H1 (cell line): ENCODE data around the gene SIGLEC10. TPM values are rescaled to one million over a fixed set of nuclear protein-coding genes. Genes with fewer than 3 reads are reported as not detected.

Experiments used
- CTCF ChIA-PET: fragments of 300-600 bp; sonication (Branson Sonifier 250); formaldehyde crosslinking; loops from one replicate; lab custom pipeline; 2021; ENCODE audit not compliant: partially characterized antibody; lab: Charles Lee
- POLR2A ChIA-PET: fragments of 300-600 bp; sonication (Branson Sonifier 250); formaldehyde crosslinking; loops from one replicate; lab custom pipeline; 2021; ENCODE audit warnings: inconsistent platforms; ENCODE audit not compliant: partially characterized antibody; lab: Charles Lee
- DNase-seq, 2 experiments: peaks; one replicate each; pipeline versions ENCODE4 v3.0.0 to v3.0.0-alpha.2; 2010 to 2022; ENCODE audit warnings: low spot score in 2 of 2, low read depth in 1 of 2, mixed read lengths in 1 of 2
- FAIRE-seq: peaks from 2 replicates; lab custom pipeline; 2011; peaks lifted over from hg19 to GRCh38; lab: Jason Lieb, UNC
- H2AFZ ChIP-seq: 2 replicates; pipeline ENCODE4 v1.8.1; 2012; ENCODE audit warnings: low read length, inconsistent platforms
- H2AK5ac ChIP-seq: 2 replicates; pipeline ENCODE4 v1.6.1; 2013; ENCODE audit warnings: low read depth, low read length
- H2BK120ac ChIP-seq: replicated peaks from 2 replicates; pipeline ENCODE3; 2013; ENCODE audit warnings: low read depth, low read length, inconsistent platforms
- H2BK12ac ChIP-seq: 2 replicates; pipeline ENCODE4 v1.6.1; 2013; ENCODE audit warnings: low read depth, low read length
- H2BK15ac ChIP-seq: 2 replicates; pipeline ENCODE4 v1.6.1; 2013; ENCODE audit warnings: low read length
- H2BK20ac ChIP-seq: 2 replicates; pipeline ENCODE4 v1.6.1; 2013; ENCODE audit warnings: low read length
- H2BK5ac ChIP-seq: 2 replicates; pipeline ENCODE4 v1.6.1; 2013; ENCODE audit warnings: low read depth, low read length
- H3K14ac ChIP-seq: 2 replicates; pipeline ENCODE4 v1.6.1; 2013; ENCODE audit warnings: inconsistent platforms; ENCODE audit not compliant: insufficient read length
- H3K18ac ChIP-seq: 2 replicates; pipeline ENCODE4 v1.6.1; 2013; ENCODE audit warnings: low read length; ENCODE audit errors: extremely low read depth
- H3K23ac ChIP-seq: 2 replicates; pipeline ENCODE4 v1.6.1; 2013; ENCODE audit warnings: inconsistent platforms; ENCODE audit not compliant: insufficient read length
- H3K23me2 ChIP-seq: 2 replicates; pipeline ENCODE4 v1.6.1; 2013; ENCODE audit warnings: low read depth, low read length
- H3K27ac ChIP-seq: 2 replicates; pipeline ENCODE4 v1.6.1; 2011; ENCODE audit warnings: low read depth, low read length, inconsistent platforms
- H3K27me3 ChIP-seq, 4 experiments: replicated peaks in 1 of 4; 1 replicate in 1 of 4; 2 replicates in 3 of 4; pipeline versions ENCODE4 v1.6.1 to v1.8.1; 2011 to 2013; ENCODE audit warnings: low read length in 3 of 4, mild to moderate bottlenecking in 3 of 4, inconsistent platforms in 2 of 4, mixed read lengths in 2 of 4, moderate library complexity in 1 of 4; ENCODE audit not compliant: control insufficient read depth in 3 of 4, insufficient read depth in 3 of 4; ENCODE audit errors: extremely low read depth in 1 of 4
- H3K36me3 ChIP-seq, 4 experiments: 2 replicates each; pipeline versions ENCODE4 v1.6.1 to v1.8.1; 2011 to 2013; ENCODE audit warnings: mild to moderate bottlenecking in 4 of 4, low read length in 3 of 4, moderate library complexity in 2 of 4, control low read depth in 1 of 4, inconsistent platforms in 1 of 4; ENCODE audit not compliant: insufficient read depth in 4 of 4, control insufficient read depth in 2 of 4
- H3K4ac ChIP-seq: replicated peaks from 2 replicates; pipeline ENCODE3; 2013; ENCODE audit warnings: low read length, low read depth, mixed read lengths, inconsistent platforms; ENCODE audit not compliant: insufficient read length
- H3K4me1 ChIP-seq, 4 experiments: replicated peaks in 1 of 4; 1 replicate in 1 of 4; 2 replicates in 3 of 4; pipeline versions ENCODE4 v1.6.1 to v1.8.1; 2011 to 2013; ENCODE audit warnings: low read length in 3 of 4, inconsistent platforms in 2 of 4, mixed read lengths in 1 of 4; ENCODE audit not compliant: insufficient read depth in 4 of 4, control insufficient read depth in 3 of 4
- H3K4me2 ChIP-seq, 2 experiments: 2 replicates each; pipeline versions ENCODE4 v1.6.1 to v1.8.1; 2011 to 2013; ENCODE audit warnings: low read depth in 2 of 2, low read length in 2 of 2, control low read depth in 1 of 2, inconsistent platforms in 1 of 2, mild to moderate bottlenecking in 1 of 2; ENCODE audit not compliant: insufficient read depth in 1 of 2
- H3K4me3 ChIP-seq, 4 experiments: fragments of 200-600, 300-600 bp in 1 of 4; sonication (generic), shearing (Covaris generic), sonication (Bioruptor Twin) in 1 of 4; 2 replicates each; pipeline versions ENCODE4 v1.5.1 to v1.8.1; 2011 to 2016; ENCODE audit warnings: low read length in 4 of 4, low read depth in 3 of 4, control low read depth in 2 of 4, inconsistent platforms in 2 of 4, mild to moderate bottlenecking in 2 of 4, mixed read lengths in 1 of 4, moderate library complexity in 1 of 4; ENCODE audit not compliant: insufficient read depth in 2 of 4; ENCODE audit errors: extremely low read depth in 1 of 4
- H3K56ac ChIP-seq: replicated peaks from 2 replicates; pipeline ENCODE3; 2013; ENCODE audit warnings: low read depth, mild to moderate bottlenecking, mixed read lengths, low read length, inconsistent platforms; ENCODE audit not compliant: insufficient read length
- H3K79me1 ChIP-seq: 2 replicates; pipeline ENCODE4 v1.6.1; 2013; ENCODE audit warnings: low read depth, low read length, control low read depth
- H3K79me2 ChIP-seq, 2 experiments: 2 replicates each; pipeline versions ENCODE4 v1.6.1 to v1.8.1; 2012 to 2013; ENCODE audit warnings: low read length in 2 of 2, mild to moderate bottlenecking in 2 of 2, inconsistent platforms in 1 of 2; ENCODE audit not compliant: insufficient read depth in 2 of 2, control insufficient read depth in 1 of 2
- H3K9ac ChIP-seq, 4 experiments: replicated peaks in 1 of 4; 1 replicate in 1 of 4; 2 replicates in 3 of 4; pipeline versions ENCODE4 v1.6.1 to v1.8.1; 2011 to 2013; ENCODE audit warnings: low read depth in 3 of 4, low read length in 3 of 4, control low read depth in 2 of 4, mild to moderate bottlenecking in 2 of 4, moderate library complexity in 2 of 4, inconsistent platforms in 1 of 4; ENCODE audit errors: extremely low read depth in 1 of 4
- H3K9me3 ChIP-seq, 2 experiments: 2 replicates each; pipeline versions ENCODE4 v1.6.1 to v1.8.1; 2012 to 2013; ENCODE audit warnings: mild to moderate bottlenecking in 2 of 2, moderate library complexity in 2 of 2, control low read depth in 1 of 2, inconsistent platforms in 1 of 2, low read depth in 1 of 2, low read length in 1 of 2, mixed read lengths in 1 of 2; ENCODE audit not compliant: insufficient read depth in 2 of 2
- H4K20me1 ChIP-seq, 2 experiments: replicated peaks in 1 of 2; 2 replicates each; pipeline versions ENCODE3 to v1.8.1; 2011 to 2013; ENCODE audit warnings: inconsistent platforms in 2 of 2, low read length in 2 of 2, mild to moderate bottlenecking in 1 of 2; ENCODE audit not compliant: insufficient read depth in 2 of 2, control insufficient read depth in 1 of 2
- H4K5ac ChIP-seq: 2 replicates; pipeline ENCODE4 v1.6.1; 2013; ENCODE audit warnings: low read length, low read depth, mixed read lengths, inconsistent platforms; ENCODE audit not compliant: insufficient read length
- H4K8ac ChIP-seq: 2 replicates; pipeline ENCODE4 v1.8.0; 2013; ENCODE audit warnings: mild to moderate bottlenecking, moderate library complexity, low read length, inconsistent platforms; ENCODE audit not compliant: insufficient read depth; ENCODE audit errors: extremely low read depth
- H4K91ac ChIP-seq: replicated peaks from 2 replicates; pipeline ENCODE3; 2013; ENCODE audit warnings: low read length, mixed read lengths, inconsistent platforms; ENCODE audit not compliant: insufficient read length
- FOSL1 ChIP-seq: IDR thresholded peaks from 2 replicates; pipeline ENCODE4 v1.6.1; 2011; ENCODE audit warnings: mild to moderate bottlenecking, low read depth, low read length, moderate library complexity; ENCODE audit not compliant: insufficient read depth
- GABPA ChIP-seq: IDR thresholded peaks from 2 replicates; pipeline ENCODE4 v1.6.1; 2011; ENCODE audit warnings: mild to moderate bottlenecking, low read length, moderate library complexity, borderline replicate concordance; ENCODE audit not compliant: insufficient read depth
- KDM4A ChIP-seq: IDR thresholded peaks from one replicate; pipeline ENCODE4 v1.7.1; 2012; ENCODE audit warnings: low read depth, mild to moderate bottlenecking, moderate library complexity, low read length, inconsistent platforms; ENCODE audit not compliant: severe bottlenecking
- WGBS, 2 experiments: shearing (Covaris generic) in 1 of 2; methylation state at CpG; one replicate each; pipeline versions ENCODE4 v1.1.6 to v1.1.7; 2013 to 2015; ENCODE audit warnings: low lambda C conversion rate in 2 of 2, mixed read lengths in 2 of 2, inconsistent platforms in 1 of 2, low coverage in 1 of 2, missing lambda C conversion rate in 1 of 2; ENCODE audit not compliant: insufficient replicate concordance in 2 of 2, insufficient coverage in 1 of 2, insufficient read length in 1 of 2; ENCODE audit errors: extremely low coverage in 1 of 2, missing lambda C conversion rate in 1 of 2; 5-methylcytosine and 5-hydroxymethylcytosine counted together
- polyA plus RNA-seq, 7 experiments: library from polyadenylated mRNA; depleted of rRNA in 3 of 7; stranded (reverse) in 5 of 7; unstranded in 2 of 7; fragments of >200 nt in 5 of 7; fragments of 200-250 nt in 2 of 7; gene quantifications; 1 replicate in 5 of 7; 2 replicates in 1 of 7; 4 replicates in 1 of 7; pipeline versions ENCODE4 v1.2.1 to v1.2.3, GENCODE V29; 2011 to 2013; ENCODE audit warnings: missing spikeins in 2 of 7, mixed read lengths in 2 of 7
- total RNA-seq: library from RNA; stranded (reverse); fragmentation: NEBNext Ultra II Directional; extraction: Animal tissue kit (Norgen Biotek cat#: 25700); gene quantifications from 2 replicates; pipeline ENCODE4 v1.2.1, GENCODE V29; 2021
- TF ChIP-seq, protein P1 (sequence below): IDR thresholded peaks from 2 replicates; pipeline ENCODE4 v1.6.1; 2011; ENCODE audit warnings: low read length, improper control_type of control experiment
- TF ChIP-seq, protein P2 (sequence below): IDR thresholded peaks from 2 replicates; pipeline ENCODE4 v1.6.1; 2012; ENCODE audit warnings: inconsistent platforms
- TF ChIP-seq, protein P3 (sequence below), 3 experiments: IDR thresholded peaks; 1 replicate in 2 of 3; 2 replicates in 1 of 3; pipeline versions ENCODE4 v1.5.1 to v1.6.1; 2011; ENCODE audit warnings: low read length in 3 of 3, mild to moderate bottlenecking in 3 of 3, inconsistent platforms in 2 of 3, low read depth in 1 of 3, moderate library complexity in 1 of 3; ENCODE audit not compliant: insufficient read depth in 1 of 3; ENCODE audit errors: control extremely low read depth in 1 of 3

The SIGLEC10 gene
- total and polyA plus RNA-seq, 2 of the 8 experiments (the other 6 are each of a cell fraction or from before 2014, with no cell fraction given): 0.06 TPM; not detected in 1

DNA sequence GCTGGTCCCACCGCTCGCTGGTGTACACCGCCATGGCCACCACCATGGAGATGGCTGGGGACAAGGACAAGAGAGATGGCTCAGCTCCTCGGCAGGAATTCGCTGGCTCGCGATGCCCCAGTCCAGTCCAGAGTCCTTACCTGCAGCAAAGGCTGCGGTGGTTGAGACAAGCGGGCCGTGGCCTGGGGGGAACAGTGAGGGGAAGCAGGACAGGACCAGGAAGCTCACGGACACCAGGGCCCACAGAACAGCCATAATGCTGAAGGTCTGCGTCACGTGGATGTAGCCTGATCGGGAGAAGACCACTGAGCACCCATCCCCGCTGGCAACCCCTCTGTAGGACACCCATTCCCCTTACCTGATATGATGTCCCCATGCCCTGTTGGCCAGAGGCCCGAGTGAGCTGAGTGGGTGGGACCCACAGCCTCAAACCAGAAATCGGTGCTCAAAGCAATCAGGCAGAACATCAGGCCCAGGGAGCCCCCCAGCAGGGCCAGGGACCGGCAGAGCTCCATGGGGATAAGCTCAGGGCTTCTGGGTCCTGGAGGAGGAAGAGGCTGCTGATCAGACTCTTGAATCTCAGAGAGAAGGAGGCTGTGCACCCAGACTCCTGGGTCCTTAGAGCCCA lies 45.3 kb downstream of the SIGLEC10 start:
- no peak overlapping the region for H3K23ac ChIP-seq
- no peak overlapping the region for H2AFZ ChIP-seq
- no peak overlapping the region for H3K18ac ChIP-seq
- H2BK12ac ChIP-seq: no peak overlapping the region
- H4K5ac ChIP-seq: no peak overlapping the region
- H4K91ac ChIP-seq: no peak overlapping the region
- H3K79me1 ChIP-seq: no peaks in the 10 kb centered on the region
- no peak overlapping the region for H2BK20ac ChIP-seq
- H3K27me3 ChIP-seq: no peaks in the 10 kb centered on the region; a peak in 2 of 7 replicates
- H3K79me2 ChIP-seq: no peaks in the 10 kb centered on the region
- no peaks in the 10 kb centered on the region for H3K9me3 ChIP-seq
- peaks cover 0 to 9% (median 8%) of the 10 kb centered on the region in 4 experiments; a peak in 5 of 7 replicates for H3K4me1 ChIP-seq
- H2BK120ac ChIP-seq: no peak overlapping the region
- FAIRE-seq: no peak
- H3K4me3 ChIP-seq: no peak overlapping the region
- peaks cover 12% of the 10 kb centered on the region; the same call in 1 of the 2 replicates for H3K23me2 ChIP-seq
- DNase-seq: no peak
- no peak overlapping the region for H3K4ac ChIP-seq
- no peak overlapping the region for H2BK15ac ChIP-seq
- H3K36me3 ChIP-seq: no peaks in the 10 kb centered on the region
- POLR2A ChIA-PET: interaction anchor here (0.6 to 2.7 kb wide), 4 partner anchors 9 to 369 kb away, joined by 3 to 11 read pairs (median 4); partner anchors contain the start of gene C19orf84
- no peak overlapping the region for H3K27ac ChIP-seq
- peak overlapping the region; percentile 39; the same call in 1 of the 2 replicates for H2AK5ac ChIP-seq
- no peak overlapping the region for H3K14ac ChIP-seq
- H3K56ac ChIP-seq: no peak overlapping the region
- WGBS, 2 experiments: 90% methylated on average over 18 of the region's 18 CpGs; no CpG with 5 or more reads in 1 of the 2 experiments
- peak overlapping the region; percentile 86; the same call in 1 of the 2 replicates for H4K8ac ChIP-seq
- no peaks in the 10 kb centered on the region for H4K20me1 ChIP-seq
- no peak overlapping the region for H3K9ac ChIP-seq
- CTCF ChIA-PET: interaction anchor here (0.9 to 1.8 kb wide), 6 partner anchors 15 to 49 kb away, joined by 3 to 5 read pairs (median 4); partner anchors contain the start of genes C19orf84, LIM2 and SIGLEC10
- H2BK5ac ChIP-seq: no peak overlapping the region
- H3K4me2 ChIP-seq: no peak overlapping the region
- TF ChIP-seq, protein P1, sequence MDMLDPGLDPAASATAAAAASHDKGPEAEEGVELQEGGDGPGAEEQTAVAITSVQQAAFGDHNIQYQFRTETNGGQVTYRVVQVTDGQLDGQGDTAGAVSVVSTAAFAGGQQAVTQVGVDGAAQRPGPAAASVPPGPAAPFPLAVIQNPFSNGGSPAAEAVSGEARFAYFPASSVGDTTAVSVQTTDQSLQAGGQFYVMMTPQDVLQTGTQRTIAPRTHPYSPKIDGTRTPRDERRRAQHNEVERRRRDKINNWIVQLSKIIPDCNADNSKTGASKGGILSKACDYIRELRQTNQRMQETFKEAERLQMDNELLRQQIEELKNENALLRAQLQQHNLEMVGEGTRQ: no peak
- TF ChIP-seq, protein P2, sequence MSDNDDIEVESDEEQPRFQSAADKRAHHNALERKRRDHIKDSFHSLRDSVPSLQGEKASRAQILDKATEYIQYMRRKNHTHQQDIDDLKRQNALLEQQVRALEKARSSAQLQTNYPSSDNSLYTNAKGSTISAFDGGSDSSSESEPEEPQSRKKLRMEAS: no peak
- TF ChIP-seq KDM4A (no peak), FOSL1 (no peak), GABPA (no peak)
- TF ChIP-seq, protein P3, sequence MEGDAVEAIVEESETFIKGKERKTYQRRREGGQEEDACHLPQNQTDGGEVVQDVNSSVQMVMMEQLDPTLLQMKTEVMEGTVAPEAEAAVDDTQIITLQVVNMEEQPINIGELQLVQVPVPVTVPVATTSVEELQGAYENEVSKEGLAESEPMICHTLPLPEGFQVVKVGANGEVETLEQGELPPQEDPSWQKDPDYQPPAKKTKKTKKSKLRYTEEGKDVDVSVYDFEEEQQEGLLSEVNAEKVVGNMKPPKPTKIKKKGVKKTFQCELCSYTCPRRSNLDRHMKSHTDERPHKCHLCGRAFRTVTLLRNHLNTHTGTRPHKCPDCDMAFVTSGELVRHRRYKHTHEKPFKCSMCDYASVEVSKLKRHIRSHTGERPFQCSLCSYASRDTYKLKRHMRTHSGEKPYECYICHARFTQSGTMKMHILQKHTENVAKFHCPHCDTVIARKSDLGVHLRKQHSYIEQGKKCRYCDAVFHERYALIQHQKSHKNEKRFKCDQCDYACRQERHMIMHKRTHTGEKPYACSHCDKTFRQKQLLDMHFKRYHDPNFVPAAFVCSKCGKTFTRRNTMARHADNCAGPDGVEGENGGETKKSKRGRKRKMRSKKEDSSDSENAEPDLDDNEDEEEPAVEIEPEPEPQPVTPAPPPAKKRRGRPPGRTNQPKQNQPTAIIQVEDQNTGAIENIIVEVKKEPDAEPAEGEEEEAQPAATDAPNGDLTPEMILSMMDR (IDR thresholded peaks at IDR 0.05; ENCODE audit: control extremely low read depth in 1 of 3, insufficient read depth in 1 of 3, low read depth in 1 of 3, low read length in 3 of 3): no peak
